Thymus (tissue), 11 donors: ENCODE results near the gene IRF3. TPM values are rescaled to one million over a fixed set of nuclear protein-coding genes. Genes with fewer than 3 reads are reported as not detected.

Experiments
- DNase-seq, 9 donors: peaks; one replicate each; pipeline ENCODE4 v3.0.0-alpha.2; 2013; ENCODE audit warnings: low spot score in 9 of 9, low read depth in 6 of 9, missing footprints in 1 of 9
- H3K27ac ChIP-seq, 2 donors: one replicate each; pipeline ENCODE4 v1.5.1; 2013; ENCODE audit warnings: control low read depth in 1 of 2, low read depth in 1 of 2, low read length in 1 of 2, mild to moderate bottlenecking in 1 of 2, moderate library complexity in 1 of 2
- H3K27me3 ChIP-seq, 2 donors: one replicate each; pipeline ENCODE4 v1.5.1; 2013; ENCODE audit warnings: low read length in 1 of 2; ENCODE audit not compliant: control insufficient read depth in 2 of 2, insufficient read depth in 1 of 2
- H3K36me3 ChIP-seq, 2 donors: one replicate each; pipeline ENCODE4 v1.5.1; 2013; ENCODE audit warnings: low read length in 1 of 2, mild to moderate bottlenecking in 1 of 2, moderate library complexity in 1 of 2; ENCODE audit not compliant: control insufficient read depth in 2 of 2, insufficient read depth in 2 of 2
- H3K4me1 ChIP-seq, 2 donors: one replicate each; pipeline ENCODE4 v1.5.1; 2013; ENCODE audit warnings: low read length in 2 of 2; ENCODE audit not compliant: control insufficient read depth in 2 of 2, insufficient read depth in 2 of 2
- H3K4me3 ChIP-seq, 2 donors: one replicate each; pipeline ENCODE4 v1.5.1; 2013; ENCODE audit warnings: low read length in 2 of 2, control low read depth in 1 of 2, mild to moderate bottlenecking in 1 of 2
- H3K9me3 ChIP-seq, 2 donors: one replicate each; pipeline ENCODE4 v1.5.1; 2013; ENCODE audit warnings: low read length in 1 of 2, mild to moderate bottlenecking in 1 of 2; ENCODE audit not compliant: control insufficient read depth in 2 of 2, insufficient read depth in 1 of 2
- WGBS: extraction: QIAGEN DNeasy Blood & Tissue Kit; methylation state at CpG from one replicate; pipeline ENCODE4 v1.1.7; 2013; 5-methylcytosine and 5-hydroxymethylcytosine counted together
- polyA plus RNA-seq: library from polyadenylated mRNA; stranded (reverse); fragments of 200-250 nt; gene quantifications from one replicate; pipeline ENCODE4 v1.2.3, GENCODE V29; 2013
- total RNA-seq: library from RNA; stranded (reverse); fragments of 120-200 nt; gene quantifications from one replicate; pipeline ENCODE4 v1.2.4, GENCODE V29; 2013
- donor health status: healthy.

The IRF3 gene
- total and polyA plus RNA-seq, 2 donors, result 83.6 to 259 TPM

GRCh38 chr19:49677231-49677900, 11.7 kb upstream of the IRF3 start, which contains the start of gene PRMT1:
PRMT1 (plus strand) TSS chr19:49677271; CDS start chr19:49677281, 10 bp downstream.
- under 1% methylated on average over 57 of the region's 57 CpGs for WGBS
- Histone ChIP-seq H3K27ac (peak within 1 kb of the TSS; percentile 92 to 93), H3K9me3 (no peaks in the 10 kb centered on the region), H3K27me3 (no peaks in the 10 kb centered on the region), H3K4me3 (peak within 1 kb of the TSS; percentile 91 to 99), H3K36me3 (peaks cover 13 to 20% of the 10 kb centered on the region in 2 donors), H3K4me1 (peaks cover 15 to 39% of the 10 kb centered on the region in 2 donors)
- peak in 1 of 9 donors; percentile 62 for DNase-seq

DNA sequence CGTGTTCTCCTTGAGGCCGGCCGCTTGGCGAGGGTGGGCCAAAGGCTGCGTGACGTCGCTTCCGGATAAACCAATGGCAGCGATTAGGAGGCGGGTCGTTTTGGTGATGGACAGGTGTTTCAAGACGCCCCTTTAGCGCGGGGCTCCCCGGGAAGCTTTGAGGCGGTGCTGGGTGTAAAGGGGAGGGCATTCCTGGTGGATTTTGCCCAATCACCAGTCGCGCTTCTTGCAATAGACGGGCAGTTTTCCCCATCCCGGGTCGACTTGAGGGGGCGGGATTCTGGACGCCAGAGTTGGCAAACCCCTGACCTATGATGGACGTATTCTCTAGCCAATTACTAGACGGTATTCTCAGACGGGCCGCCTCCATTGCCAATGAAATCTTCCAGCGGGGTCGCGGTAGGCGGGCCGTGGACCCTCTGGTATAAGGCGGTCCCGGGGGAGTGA, 11.2 kb upstream of the IRF3 start:
- peak; percentile 99 to 100 (median 100) for DNase-seq
- Histone ChIP-seq H3K9me3 (no peaks in the 10 kb centered on the region), H3K4me1 (peaks cover 15 to 45% of the 10 kb centered on the region in 2 donors), H3K27ac (peak overlapping the region; percentile 92 to 93), H3K27me3 (no peaks in the 10 kb centered on the region), H3K36me3 (peaks cover 13 to 17% of the 10 kb centered on the region in 2 donors), H3K4me3 (peak overlapping the region; percentile 91 to 99)
- WGBS, result under 1% methylated on average over 34 of the region's 34 CpGs

DNA sequence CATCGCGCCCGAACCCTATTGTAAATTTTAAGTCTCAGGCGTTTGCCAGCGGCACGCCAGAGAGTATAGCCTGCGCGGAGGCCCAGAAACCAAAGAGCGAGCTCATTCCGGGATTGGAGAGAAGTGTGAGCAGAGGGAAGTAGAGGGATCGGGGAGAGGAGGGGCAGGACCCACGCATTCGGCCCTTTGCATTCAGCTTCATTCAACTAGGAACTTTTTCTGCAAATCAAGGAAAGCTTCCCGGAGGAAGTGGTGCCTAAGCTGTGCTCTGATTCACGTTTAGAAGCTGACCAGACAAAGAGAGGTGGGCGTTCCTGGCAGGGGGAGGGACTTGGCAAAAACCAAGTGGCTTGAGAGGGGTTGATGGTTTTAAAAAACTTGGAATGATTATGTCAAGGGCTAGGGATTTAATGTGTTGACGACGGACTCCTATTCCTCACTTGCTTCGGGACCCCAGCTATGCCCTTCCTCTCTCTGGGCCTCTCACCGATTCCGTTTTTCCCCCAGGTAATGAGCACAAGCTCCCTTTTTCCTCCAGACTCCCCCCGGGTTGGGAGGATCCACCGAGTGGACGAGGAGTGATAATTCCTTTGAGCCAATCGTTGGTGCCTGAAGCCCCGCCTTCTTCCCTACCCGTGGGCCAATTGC, 10.6 kb upstream of the IRF3 start:
- peaks cover 15 to 46% of the 10 kb centered on the region in 2 donors for H3K4me1 ChIP-seq
- H3K4me3 ChIP-seq, result peak overlapping the region; percentile 91 to 99
- no peaks in the 10 kb centered on the region for H3K27me3 ChIP-seq
- WGBS, result 2% methylated on average over 27 of the region's 27 CpGs
- peaks cover 11 to 14% of the 10 kb centered on the region in 2 donors for H3K36me3 ChIP-seq
- peak in 3 of 9 donors; percentile 41 to 83 (median 71) for DNase-seq
- H3K27ac ChIP-seq, result peak overlapping the region; percentile 67 to 89
- no peaks in the 10 kb centered on the region for H3K9me3 ChIP-seq

DNA sequence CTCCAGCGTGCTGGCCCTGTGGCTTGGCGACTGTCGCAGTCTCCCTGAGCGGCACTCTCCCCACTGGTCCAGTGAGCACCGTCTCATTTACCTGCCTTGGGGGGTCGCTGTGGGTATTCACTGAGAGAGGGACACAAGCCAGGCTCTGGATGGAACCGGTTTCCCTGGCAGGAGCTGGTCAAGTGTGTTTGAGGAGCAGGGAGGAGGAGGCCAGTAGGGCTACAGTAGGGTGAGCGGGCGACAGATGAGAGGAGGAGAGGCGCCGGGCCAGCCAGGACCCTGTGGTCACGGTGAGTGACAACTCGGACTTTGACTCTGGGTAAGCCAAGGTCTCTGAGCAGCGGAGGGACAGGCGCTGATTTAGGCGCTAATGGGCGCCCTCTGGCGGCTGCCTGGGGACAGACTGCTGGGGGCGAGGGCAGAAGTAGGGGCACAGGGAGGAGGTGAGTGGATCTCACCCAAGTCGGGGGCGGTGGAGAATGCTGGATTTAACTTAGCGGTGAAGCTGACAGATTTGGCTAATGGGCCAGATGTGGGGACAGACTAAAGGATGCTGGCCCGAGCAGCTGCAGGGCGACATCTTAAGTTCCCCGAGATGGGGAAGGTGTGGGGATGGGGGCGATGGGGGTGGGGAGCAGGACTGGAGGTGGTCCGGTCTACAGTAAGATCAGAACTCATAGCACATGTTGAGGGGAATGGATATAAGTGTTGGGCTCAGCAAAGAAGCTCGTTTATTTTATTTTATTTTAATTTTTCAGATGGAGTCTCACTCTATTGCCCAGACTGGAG, 6.7 kb upstream of the IRF3 start:
- DNase-seq, result peak in 6 of 9 donors; percentile 44 to 79 (median 62)
- Histone ChIP-seq H3K4me1 (peaks cover 4 to 13% of the 10 kb centered on the region in 2 donors), H3K9me3 (no peaks in the 10 kb centered on the region), H3K27me3 (no peaks in the 10 kb centered on the region), H3K27ac (no peak overlapping the region), H3K36me3 (peaks cover 22 to 29% of the 10 kb centered on the region in 2 donors), H3K4me3 (no peak overlapping the region)
- 43% methylated on average over 28 of the region's 28 CpGs for WGBS

DNA sequence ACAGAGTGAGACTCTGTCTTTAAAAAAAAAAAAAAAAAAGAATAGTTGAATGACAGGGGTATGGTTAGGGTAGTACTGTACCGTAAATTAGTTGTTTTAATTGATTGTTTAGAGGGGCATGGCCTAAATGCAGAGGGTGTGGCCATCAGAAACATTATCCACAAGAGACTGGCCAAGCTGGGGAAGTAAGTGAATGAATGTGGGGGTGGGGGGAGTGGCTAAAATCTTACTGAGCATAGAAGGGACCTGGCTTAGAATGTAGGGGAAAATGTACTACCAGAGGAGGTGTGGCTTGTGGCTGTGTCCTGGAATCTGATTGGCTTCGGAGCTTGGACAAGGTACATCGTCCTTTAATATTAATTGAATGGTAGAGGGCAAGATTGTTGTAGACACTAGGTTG, 3.9 kb upstream of the IRF3 start:
- peaks cover 12 to 25% of the 10 kb centered on the region in 2 donors for H3K4me1 ChIP-seq

GRCh38 chr19:49667473-49667872, 1.8 kb upstream of the IRF3 start:
- DNase-seq, result no peak
- Histone ChIP-seq H3K27me3 (no peaks in the 10 kb centered on the region), H3K4me1 (peaks cover 21 to 42% of the 10 kb centered on the region in 2 donors), H3K27ac (no peak overlapping the region), H3K36me3 (peaks cover 29 to 30% of the 10 kb centered on the region in 2 donors), H3K4me3 (no peak overlapping the region), H3K9me3 (peaks cover 0 to 2% of the 10 kb centered on the region in 2 donors)
- 96% methylated on average over 2 of the region's 2 CpGs for WGBS

More for the DNA sequence above, 3.9 kb upstream of the IRF3 start:
- Histone ChIP-seq H3K36me3 (peaks cover 22 to 25% of the 10 kb centered on the region in 2 donors), H3K4me3 (no peak overlapping the region), H3K9me3 (peaks cover 0 to 2% of the 10 kb centered on the region in 2 donors), H3K27me3 (no peaks in the 10 kb centered on the region), H3K27ac (no peak overlapping the region)
- DNase-seq, result no peak
- WGBS, result 96% methylated on average over 3 of the region's 3 CpGs

GRCh38 chr19:49666120-49666444, 425 bp upstream of the IRF3 start:
- peaks cover 36 to 39% of the 10 kb centered on the region in 2 donors for H3K36me3 ChIP-seq
- H3K9me3 ChIP-seq, result peaks cover 0 to 2% of the 10 kb centered on the region in 2 donors
- H3K27me3 ChIP-seq, result no peaks in the 10 kb centered on the region
- H3K4me3 ChIP-seq, result peak overlapping the region; percentile 60 to 70
- H3K27ac ChIP-seq, result peak overlapping the region; percentile 78 to 92
- no peak for DNase-seq
- peaks cover 21 to 35% of the 10 kb centered on the region in 2 donors for H3K4me1 ChIP-seq
- 1% methylated on average over 9 of the region's 9 CpGs for WGBS

DNA sequence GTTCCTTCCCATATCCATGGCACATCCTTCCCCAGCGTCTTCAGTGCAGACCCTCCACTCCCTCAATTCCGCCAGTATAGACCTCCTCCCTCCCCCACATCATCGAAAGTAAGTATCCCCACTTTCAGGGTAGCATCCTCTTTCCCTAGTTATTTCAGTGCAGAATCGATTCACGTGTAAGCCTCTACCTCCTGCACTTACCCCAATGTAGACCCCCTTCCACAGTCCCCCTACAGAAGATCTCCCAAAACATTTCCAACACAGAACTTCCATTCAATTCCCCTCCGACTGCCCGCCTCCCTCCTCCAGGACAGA, 664 bp downstream of the IRF3 start:
- Histone ChIP-seq H3K27me3 (no peaks in the 10 kb centered on the region), H3K27ac (peak overlapping the region; percentile 85 to 92), H3K9me3 (peaks cover 0 to 2% of the 10 kb centered on the region in 2 donors), H3K36me3 (peaks cover 43 to 44% of the 10 kb centered on the region in 2 donors), H3K4me1 (peaks cover 21 to 35% of the 10 kb centered on the region in 2 donors), H3K4me3 (peak overlapping the region; percentile 60 to 70)
- DNase-seq, result peak in 1 of 9 donors; percentile 11
- 1% methylated on average over 7 of the region's 7 CpGs for WGBS
